GM18520 (cell line): ENCODE results near the gene GJA8.
"Not testable (repeated sequence)": the region's sequence is repeated elsewhere in the genome, so short reads cannot be mapped to it uniquely, and the experiment has no call there.

Experiments used
- ATAC-seq: cut with Tn5 transposase; IDR thresholded peaks from one replicate; pipeline ENCODE4 v1.9.1; 2021; ENCODE audit not compliant: unreplicated experiment

The GJA8 gene

DNA sequence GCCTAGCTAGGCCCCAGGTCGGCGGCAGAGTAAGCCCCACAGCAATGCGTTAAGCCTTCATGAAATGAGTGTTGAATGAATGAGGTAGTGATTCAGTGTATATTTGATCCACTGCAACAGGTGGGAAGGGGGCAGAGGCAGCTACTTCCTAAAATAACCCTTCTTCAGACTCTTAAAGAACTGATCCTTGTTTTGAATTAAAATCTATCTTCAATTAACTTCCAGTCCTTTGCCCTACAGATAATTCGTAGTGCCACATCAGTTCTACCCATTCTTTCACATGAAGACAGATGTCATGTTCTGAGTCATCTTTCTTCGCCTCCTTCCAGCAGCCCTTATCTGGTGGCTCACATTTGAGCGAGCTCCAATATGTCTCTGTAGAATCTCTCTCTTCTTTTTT, 24.6 kb downstream of the GJA8 start:
- not testable (repeated sequence) for ATAC-seq

GRCh38 chr1:147927689-147928088, 25.1 kb downstream of the GJA8 start:
- ATAC-seq, result not testable (repeated sequence)

DNA sequence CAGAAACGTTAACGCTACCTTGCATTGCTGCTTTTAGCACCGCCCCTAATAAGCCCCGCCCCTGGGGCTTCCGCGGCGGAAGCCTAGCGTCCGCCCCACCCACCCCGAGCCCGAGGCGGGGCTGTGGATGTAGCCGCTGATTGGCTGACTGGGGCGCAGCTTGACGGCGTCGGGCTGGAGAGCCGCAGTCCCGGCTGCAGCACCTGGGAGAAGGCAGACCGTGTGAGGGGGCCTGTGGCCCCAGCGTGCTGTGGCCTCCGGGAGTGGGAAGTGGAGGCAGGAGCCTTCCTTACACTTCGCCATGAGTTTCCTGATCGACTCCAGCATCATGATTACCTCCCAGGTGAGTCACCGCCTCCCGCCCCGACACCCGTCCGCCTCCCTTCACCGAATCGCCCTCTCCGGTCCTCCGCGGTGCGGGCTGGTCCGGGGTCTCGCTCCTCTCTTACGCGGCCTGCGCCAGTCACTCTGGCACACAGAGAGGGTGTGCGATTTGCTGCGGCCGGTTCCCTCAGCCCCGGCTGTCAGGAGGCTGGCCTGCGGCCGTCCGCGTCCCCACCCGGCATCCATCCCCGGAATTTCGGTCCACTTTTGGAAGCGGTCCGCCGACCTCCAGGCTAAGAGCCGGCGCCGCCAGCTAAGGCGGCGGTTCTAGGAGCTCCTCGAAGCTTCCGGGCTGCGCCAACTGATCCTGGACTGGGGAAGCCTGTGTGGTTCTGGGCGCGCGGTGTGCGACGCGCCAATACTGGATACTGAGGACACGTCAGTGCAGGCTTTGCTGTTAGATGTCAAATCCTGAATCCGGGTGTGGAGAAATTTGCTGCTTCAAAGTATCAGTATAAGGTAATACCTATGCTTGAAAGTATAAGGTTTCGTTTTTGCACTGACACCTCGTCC, 25.9 kb downstream of the GJA8 start, which contains the start of gene GPR89B:
TSS of gene GPR89B (plus strand) at position 185 of the 897 bp plus-strand sequence. CDS start at position 302, 117 bp downstream.
- peak; percentile 90 for ATAC-seq

DNA sequence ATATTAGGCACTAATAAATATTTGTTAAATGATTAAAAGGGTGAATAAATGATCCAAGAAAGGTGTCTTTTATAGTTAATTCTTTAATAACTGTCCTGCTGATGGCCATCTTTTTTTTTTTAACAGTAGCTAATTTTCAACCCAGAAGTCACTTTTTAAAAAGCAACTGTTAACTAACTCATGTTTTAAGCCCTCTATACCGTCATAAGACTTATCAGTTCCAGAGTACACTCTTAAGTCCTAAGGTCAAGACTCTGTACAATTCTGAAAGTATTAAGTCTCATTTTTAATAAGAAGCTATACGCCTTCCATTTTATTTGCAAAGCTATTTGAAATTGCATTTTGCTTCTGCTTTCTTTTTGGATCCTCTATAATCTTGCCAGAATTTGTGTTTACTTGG, 28.5 kb downstream of the GJA8 start:
- not testable (repeated sequence) for ATAC-seq

DNA sequence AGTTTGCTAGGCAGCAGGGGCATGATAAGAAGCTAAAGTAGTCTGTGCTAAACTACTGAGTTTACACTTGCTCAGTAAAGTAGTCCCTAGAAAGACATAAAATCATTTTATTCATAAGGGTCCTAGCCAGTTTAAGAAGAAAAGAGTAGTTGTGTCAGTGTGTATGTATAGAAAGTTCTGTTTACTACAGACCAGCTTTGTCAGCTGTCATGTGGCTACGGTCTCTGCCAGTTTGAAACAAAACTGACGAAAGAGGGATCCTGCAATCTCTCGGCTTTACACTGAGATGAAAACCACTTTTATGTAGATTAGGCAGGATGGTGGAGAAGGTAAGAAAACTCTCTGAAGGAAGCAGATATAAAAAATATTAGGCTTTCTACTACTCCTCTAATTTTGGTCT, 32.7 kb downstream of the GJA8 start:
- not testable (repeated sequence) for ATAC-seq

DNA sequence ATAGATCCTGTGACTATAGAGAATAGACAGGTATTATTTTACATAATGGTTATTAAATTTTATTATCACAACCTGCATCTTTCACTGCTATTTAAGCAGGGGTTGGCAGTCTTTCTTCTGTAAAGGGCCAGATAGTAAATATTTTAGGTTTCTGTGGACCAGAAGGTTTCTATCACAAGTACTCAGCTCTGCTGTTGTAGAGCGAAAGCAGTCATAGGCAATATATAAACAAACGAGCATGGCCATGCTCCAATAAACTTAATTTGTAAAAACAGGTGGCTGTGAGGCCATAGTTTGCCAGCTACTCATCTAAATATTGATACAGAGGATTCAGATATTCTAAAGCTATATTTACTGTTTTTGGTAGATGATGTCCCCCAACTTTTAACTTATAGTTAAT, 37.9 kb downstream of the GJA8 start:
- ATAC-seq, result not testable (repeated sequence)

GRCh38 chr1:147942563-147942962, 40.0 kb downstream of the GJA8 start:
- ATAC-seq, result not testable (repeated sequence)

GRCh38 chr1:147949517-147949916, 46.9 kb downstream of the GJA8 start:
- ATAC-seq, result not testable (repeated sequence)
